Hepatocyte (in vitro differentiated cells): ENCODE results near the gene OR5H15. TPM values are rescaled to one million over a fixed set of nuclear protein-coding genes. Genes with fewer than 3 reads are reported as not detected.

Source experiments
- DNase-seq: peaks from one replicate; pipeline ENCODE4 v3.0.0-alpha.2; 2016; ENCODE audit warnings: low spot score
- H2AFZ ChIP-seq: fragments of 200-600 bp; sonication (generic); 2 replicates; pipeline ENCODE4 v1.6.0; 2016; ENCODE audit warnings: antibody characterized with exemption, mild to moderate bottlenecking
- H3K27ac ChIP-seq: fragments of 200-600 bp; sonication (generic); 2 replicates; pipeline ENCODE4 v1.5.1; 2016; ENCODE audit warnings: mild to moderate bottlenecking
- H3K27me3 ChIP-seq: fragments of 200-600 bp; sonication (generic); 2 replicates; pipeline ENCODE4 v1.6.1; 2016
- H3K36me3 ChIP-seq: fragments of 200-600 bp; sonication (generic); replicated peaks from 2 replicates; pipeline ENCODE4 v1.5.1; 2016; ENCODE audit warnings: low read depth; ENCODE audit not compliant: insufficient read depth
- H3K4me1 ChIP-seq: fragments of 200-600 bp; sonication (generic); 2 replicates; pipeline ENCODE4 v1.5.1; 2016; ENCODE audit warnings: mild to moderate bottlenecking, moderate library complexity; ENCODE audit not compliant: insufficient read depth
- H3K4me2 ChIP-seq: fragments of 200-600 bp; sonication (generic); 2 replicates; pipeline ENCODE4 v1.6.0; 2016
- H3K4me3 ChIP-seq: fragments of 200-600 bp; sonication (generic); 2 replicates; pipeline ENCODE4 v1.5.1; 2016; ENCODE audit warnings: mild to moderate bottlenecking
- H3K79me2 ChIP-seq: fragments of 200-600 bp; sonication (generic); 2 replicates; pipeline ENCODE4 v1.6.0; 2017; ENCODE audit warnings: mild to moderate bottlenecking
- H3K9me2 ChIP-seq: fragments of 200-600 bp; sonication (generic); replicated peaks from 2 replicates; pipeline ENCODE4 v1.6.0; 2017; ENCODE audit warnings: mild to moderate bottlenecking; ENCODE audit not compliant: insufficient read depth
- H3K9me3 ChIP-seq: fragments of 200-600 bp; sonication (generic); 2 replicates; pipeline ENCODE4 v1.5.1; 2016; ENCODE audit warnings: low read depth, mild to moderate bottlenecking
- H4K20me1 ChIP-seq: fragments of 200-600 bp; sonication (generic); 2 replicates; pipeline ENCODE4 v1.6.0; 2016; ENCODE audit warnings: mild to moderate bottlenecking; ENCODE audit not compliant: insufficient read depth, poor library complexity, severe bottlenecking
- EZH2 ChIP-seq: fragments of 200-600 bp; sonication (generic); IDR thresholded peaks from 2 replicates; pipeline ENCODE4 v1.6.1; 2016; ENCODE audit warnings: antibody characterized with exemption, mild to moderate bottlenecking, borderline replicate concordance
- EZH2phosphoT487 ChIP-seq: fragments of 200-600 bp; sonication (generic); IDR thresholded peaks from one replicate; pipeline ENCODE4 v1.6.1; 2018; ENCODE audit warnings: antibody characterized with exemption, mild to moderate bottlenecking, low read depth, moderate library complexity; ENCODE audit not compliant: unreplicated experiment, severe bottlenecking
- WGBS: methylation state at CpG from one replicate; pipeline ENCODE4 v1.1.6; 2016; ENCODE audit warnings: low lambda C conversion rate; ENCODE audit errors: missing lambda C conversion rate; 5-methylcytosine and 5-hydroxymethylcytosine counted together
- polyA plus RNA-seq: library from polyadenylated mRNA; unstranded; fragments of >200 nt; fragmentation: Nextera tagmentation; extraction: Ambion mirVana; gene quantifications from 2 replicates; pipeline ENCODE4 v1.2.1, GENCODE V29; 2016
- total RNA-seq: library from RNA; depleted of rRNA; stranded (reverse); fragments of >200 nt; gene quantifications from 2 replicates; pipeline ENCODE4 v1.2.3, GENCODE V29; 2014
- TF ChIP-seq, protein P1 (sequence below): fragments of 200-600 bp; sonication (generic); IDR thresholded peaks from 2 replicates; pipeline ENCODE4 v1.5.1; 2016; ENCODE audit warnings: antibody characterized with exemption, mild to moderate bottlenecking; ENCODE audit not compliant: poor library complexity

Gene OR5H15
- total and polyA plus RNA-seq, 2 experiments from 2014 or later: not detected

DNA sequence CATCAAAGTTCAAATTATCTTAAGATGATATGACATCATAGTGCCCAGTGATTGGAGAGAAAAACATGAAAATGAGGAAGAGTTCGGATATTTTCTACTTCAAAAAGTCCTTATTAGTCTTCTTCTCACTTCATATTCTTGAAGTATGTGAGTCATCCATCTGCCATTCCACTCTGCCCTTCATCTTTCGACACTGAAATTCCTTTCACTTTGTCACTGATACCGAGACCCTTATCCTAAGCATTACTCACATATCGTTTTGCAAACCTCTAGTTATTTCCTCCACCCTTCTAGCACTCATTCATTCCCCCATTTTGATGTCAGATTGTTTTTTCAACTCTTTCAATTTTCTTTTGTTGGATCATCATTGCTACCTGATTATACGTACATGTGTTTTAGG is 15.3 kb upstream of the OR5H15 start:
- no peak for TF ChIP-seq EZH2phosphoT487
- TF ChIP-seq, protein P1, sequence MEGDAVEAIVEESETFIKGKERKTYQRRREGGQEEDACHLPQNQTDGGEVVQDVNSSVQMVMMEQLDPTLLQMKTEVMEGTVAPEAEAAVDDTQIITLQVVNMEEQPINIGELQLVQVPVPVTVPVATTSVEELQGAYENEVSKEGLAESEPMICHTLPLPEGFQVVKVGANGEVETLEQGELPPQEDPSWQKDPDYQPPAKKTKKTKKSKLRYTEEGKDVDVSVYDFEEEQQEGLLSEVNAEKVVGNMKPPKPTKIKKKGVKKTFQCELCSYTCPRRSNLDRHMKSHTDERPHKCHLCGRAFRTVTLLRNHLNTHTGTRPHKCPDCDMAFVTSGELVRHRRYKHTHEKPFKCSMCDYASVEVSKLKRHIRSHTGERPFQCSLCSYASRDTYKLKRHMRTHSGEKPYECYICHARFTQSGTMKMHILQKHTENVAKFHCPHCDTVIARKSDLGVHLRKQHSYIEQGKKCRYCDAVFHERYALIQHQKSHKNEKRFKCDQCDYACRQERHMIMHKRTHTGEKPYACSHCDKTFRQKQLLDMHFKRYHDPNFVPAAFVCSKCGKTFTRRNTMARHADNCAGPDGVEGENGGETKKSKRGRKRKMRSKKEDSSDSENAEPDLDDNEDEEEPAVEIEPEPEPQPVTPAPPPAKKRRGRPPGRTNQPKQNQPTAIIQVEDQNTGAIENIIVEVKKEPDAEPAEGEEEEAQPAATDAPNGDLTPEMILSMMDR: no peak
- TF ChIP-seq EZH2: no peak
- no peaks in the 10 kb centered on the region for H3K9me3 ChIP-seq
- no peaks in the 10 kb centered on the region for H3K27me3 ChIP-seq
- no peak overlapping the region for H3K4me3 ChIP-seq
- no peaks in the 10 kb centered on the region for H3K4me1 ChIP-seq
- no peak for DNase-seq
- H4K20me1 ChIP-seq: no peaks in the 10 kb centered on the region
- no peak overlapping the region for H3K4me2 ChIP-seq
- H3K9me2 ChIP-seq: no peaks in the 10 kb centered on the region
- H3K36me3 ChIP-seq: no peaks in the 10 kb centered on the region
- no peak overlapping the region for H2AFZ ChIP-seq
- no peak overlapping the region for H3K27ac ChIP-seq
- H3K79me2 ChIP-seq: no peaks in the 10 kb centered on the region
- 63% methylated on average over 5 of the region's 5 CpGs for WGBS

- Histone ChIP-seq H3K4me2 (no peak overlapping the region), H3K4me1 (no peaks in the 10 kb centered on the region), H3K27ac (no peak overlapping the region), H4K20me1 (no peaks in the 10 kb centered on the region), H3K4me3 (no peak overlapping the region), H3K9me3 (no peaks in the 10 kb centered on the region), H3K27me3 (no peaks in the 10 kb centered on the region), H2AFZ (no peak overlapping the region), H3K79me2 (no peaks in the 10 kb centered on the region), H3K36me3 (no peaks in the 10 kb centered on the region), H3K9me2 (no peaks in the 10 kb centered on the region)
- no peak for DNase-seq
- 73% methylated on average over 1 of the region's 1 CpG for WGBS
- TF ChIP-seq EZH2 (no peak), EZH2phosphoT487 (no peak)
- TF ChIP-seq, protein P1: no peak
These were observed 4.6 kb downstream of the OR5H15 start for GRCh38 chr3:98171071-98171470.

- TF ChIP-seq, protein P1: no peak
- TF ChIP-seq EZH2 (no peak), EZH2phosphoT487 (no peak)
- no peak overlapping the region for H3K4me3 ChIP-seq
- no peaks in the 10 kb centered on the region for H3K9me3 ChIP-seq
- no peaks in the 10 kb centered on the region for H3K27me3 ChIP-seq
- DNase-seq: no peak
- no peaks in the 10 kb centered on the region for H3K4me1 ChIP-seq
- WGBS: 87% methylated on average over 7 of the region's 7 CpGs
- no peaks in the 10 kb centered on the region for H4K20me1 ChIP-seq
- no peaks in the 10 kb centered on the region for H3K9me2 ChIP-seq
- no peak overlapping the region for H3K4me2 ChIP-seq
- no peak overlapping the region for H3K27ac ChIP-seq
- no peaks in the 10 kb centered on the region for H3K36me3 ChIP-seq
- H2AFZ ChIP-seq: no peak overlapping the region
- H3K79me2 ChIP-seq: no peaks in the 10 kb centered on the region
These were observed 6.1 kb downstream of the OR5H15 start for GRCh38 chr3:98172621-98173020.

DNA sequence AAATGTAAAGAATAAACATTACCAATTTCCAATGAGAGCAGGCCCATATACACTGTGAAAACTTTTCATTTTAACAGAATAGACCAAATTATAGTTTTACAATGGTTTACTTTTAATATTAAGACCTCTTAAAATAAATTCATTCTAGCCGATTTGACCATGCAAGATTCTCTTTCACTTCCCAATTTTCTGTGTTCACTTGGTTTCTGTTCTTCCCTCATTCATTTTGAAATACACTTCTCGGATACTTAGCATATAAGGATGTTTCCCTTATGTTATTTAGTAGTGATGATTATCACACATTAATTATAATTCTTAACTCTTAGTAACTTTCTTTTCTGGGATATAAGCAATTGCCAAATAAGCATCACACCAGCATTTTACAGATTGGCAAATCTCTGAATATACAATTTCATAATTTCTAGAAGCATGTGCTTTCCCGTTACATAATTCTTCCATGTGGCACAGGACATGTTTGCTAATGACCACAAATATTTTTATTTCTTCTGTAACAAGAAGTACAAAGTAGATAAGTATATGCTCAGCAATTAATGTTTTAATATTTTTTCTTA is 13.9 kb downstream of the OR5H15 start:
- Histone ChIP-seq H3K27ac (no peak overlapping the region), H3K9me2 (no peaks in the 10 kb centered on the region), H3K79me2 (no peaks in the 10 kb centered on the region), H3K4me2 (no peak overlapping the region), H3K27me3 (no peaks in the 10 kb centered on the region), H2AFZ (no peak overlapping the region), H3K4me1 (no peaks in the 10 kb centered on the region), H3K9me3 (no peaks in the 10 kb centered on the region), H3K36me3 (no peaks in the 10 kb centered on the region), H3K4me3 (no peak overlapping the region), H4K20me1 (no peaks in the 10 kb centered on the region)
- WGBS: 92% methylated on average over 3 of the region's 3 CpGs
- TF ChIP-seq EZH2 (no peak), EZH2phosphoT487 (no peak)
- TF ChIP-seq, protein P1: no peak
- DNase-seq: no peak
